GM23338 (cell line): ENCODE results near the gene CKLF. TPM values are rescaled to one million over a fixed set of nuclear protein-coding genes. Genes with fewer than 3 reads are reported as not detected.

Experiments used
- ATAC-seq: fragments of 200-7000 bp; cut with Tn5 transposase; 3 replicates; pipeline ENCODE4 v1.9.1; 2020
- DNase-seq: peaks from one replicate; pipeline ENCODE4 v3.0.0-alpha.2; 2015; ENCODE audit warnings: low spot score
- H2AFZ ChIP-seq: fragments of 200-600 bp; sonication (generic); 2 replicates; pipeline ENCODE4 v1.8.0; 2016; ENCODE audit warnings: antibody characterized with exemption, mild to moderate bottlenecking, moderate library complexity
- H3F3A ChIP-seq: fragments of 200-600 bp; sonication (generic); replicated peaks from 2 replicates; pipeline ENCODE4 v1.8.0; 2017; ENCODE audit warnings: antibody characterized with exemption, mixed run types, low read depth
- H3K27ac ChIP-seq: fragments of 200-600 bp; sonication (generic); 2 replicates; pipeline ENCODE4 v1.6.1; 2016; ENCODE audit warnings: low read depth
- H3K27me3 ChIP-seq: fragments of 200-600 bp; sonication (generic); 2 replicates; pipeline ENCODE4 v1.8.0; 2016; ENCODE audit warnings: mild to moderate bottlenecking, mixed run types, moderate library complexity; ENCODE audit not compliant: insufficient read depth
- H3K36me3 ChIP-seq: fragments of 200-600 bp; sonication (generic); 2 replicates; pipeline ENCODE4 v1.8.0; 2016; ENCODE audit warnings: mild to moderate bottlenecking; ENCODE audit not compliant: insufficient read depth
- H3K4me1 ChIP-seq: fragments of 200-600 bp; sonication (generic); 2 replicates; pipeline ENCODE4 v1.8.0; 2016; ENCODE audit warnings: mild to moderate bottlenecking, moderate library complexity; ENCODE audit not compliant: insufficient read depth
- H3K4me2 ChIP-seq: fragments of 200-600 bp; sonication (generic); 2 replicates; pipeline ENCODE4 v1.7.1; 2017; ENCODE audit warnings: mixed run types
- H3K4me3 ChIP-seq: fragments of 200-600 bp; sonication (generic); 2 replicates; pipeline ENCODE4 v1.6.1; 2016; ENCODE audit warnings: mixed run types
- H3K79me2 ChIP-seq: fragments of 200-600 bp; sonication (generic); replicated peaks from 2 replicates; pipeline ENCODE4 v1.8.0; 2017; ENCODE audit warnings: mild to moderate bottlenecking; ENCODE audit not compliant: insufficient read depth
- H3K9me2 ChIP-seq: fragments of 200-600 bp; sonication (generic); 2 replicates; pipeline ENCODE4 v1.8.0; 2017; ENCODE audit not compliant: insufficient read depth
- H4K20me1 ChIP-seq: fragments of 200-600 bp; sonication (generic); replicated peaks from 2 replicates; pipeline ENCODE4 v1.8.0; 2017; ENCODE audit warnings: mild to moderate bottlenecking; ENCODE audit not compliant: insufficient read depth
- H3K27ac Mint-ChIP-seq: 2 replicates; pipeline ENCODE4 v1.8.0; 2020; ENCODE audit warnings: inconsistent platforms, mild to moderate bottlenecking, moderate library complexity, mixed read lengths
- H3K27me3 Mint-ChIP-seq: 3 replicates; pipeline ENCODE4 v1.8.0; 2022; ENCODE audit warnings: low read depth, mild to moderate bottlenecking, moderate library complexity, mixed read lengths, inconsistent platforms; ENCODE audit not compliant: insufficient read depth, poor library complexity
- H3K36me3 Mint-ChIP-seq: 3 replicates; pipeline ENCODE4 v1.8.0; 2021; ENCODE audit warnings: low read depth, mild to moderate bottlenecking, inconsistent platforms, moderate library complexity, mixed read lengths
- H3K4me1 Mint-ChIP-seq: 3 replicates; pipeline ENCODE4 v1.8.0; 2020; ENCODE audit warnings: mild to moderate bottlenecking, inconsistent platforms, mixed read lengths
- H3K4me3 Mint-ChIP-seq: 3 replicates; pipeline ENCODE4 v1.8.0; 2021; ENCODE audit warnings: moderate library complexity, mild to moderate bottlenecking, inconsistent platforms, mixed read lengths
- H3K9me3 Mint-ChIP-seq: 3 replicates; pipeline ENCODE4 v1.8.0; 2020; ENCODE audit warnings: moderate library complexity, mild to moderate bottlenecking, inconsistent platforms, mixed read lengths
- CREB1 ChIP-seq: fragments of 250-450 bp; sonication (Bioruptor Pico); IDR thresholded peaks from 2 replicates; pipeline ENCODE4 v1.5.0; 2020; ENCODE audit warnings: low read depth, mild to moderate bottlenecking, moderate library complexity
- EZH2 ChIP-seq: fragments of 200-600 bp; sonication (generic); IDR thresholded peaks from one replicate; pipeline ENCODE4 v1.8.0; 2017; ENCODE audit warnings: antibody characterized with exemption, mild to moderate bottlenecking, low read depth; ENCODE audit not compliant: unreplicated experiment
- EZH2phosphoT487 ChIP-seq: fragments of 200-600 bp; sonication (generic); IDR thresholded peaks from one replicate; pipeline ENCODE4 v1.8.1; 2018; ENCODE audit warnings: antibody characterized with exemption; ENCODE audit not compliant: unreplicated experiment
- NANOG ChIP-seq: IDR thresholded peaks from 2 replicates; pipeline ENCODE4 v1.6.1; 2016; ENCODE audit warnings: antibody characterized with exemption, borderline replicate concordance
- POLR2AphosphoS5 ChIP-seq: IDR thresholded peaks from 2 replicates; pipeline ENCODE4 v1.6.1; 2016; ENCODE audit warnings: antibody characterized with exemption, low read depth
- STAT1 ChIP-seq: IDR thresholded peaks from one replicate; pipeline ENCODE4 v1.6.1; 2016; ENCODE audit warnings: antibody characterized with exemption; ENCODE audit not compliant: unreplicated experiment
- ZNF114 ChIP-seq: fragments of 250-450 bp; sonication (Bioruptor Pico); IDR thresholded peaks from 2 replicates; pipeline ENCODE4 v1.5.0; 2020; ENCODE audit warnings: mild to moderate bottlenecking, moderate library complexity
- ZNF331 ChIP-seq: fragments of 250-450 bp; sonication (Bioruptor Pico); IDR thresholded peaks from 2 replicates; pipeline ENCODE4 v1.5.0; 2020; ENCODE audit warnings: low read depth, mild to moderate bottlenecking, moderate library complexity
- polyA plus RNA-seq: library from polyadenylated mRNA; unstranded; fragments of >200 nt; fragmentation: Nextera tagmentation; extraction: Ambion mirVana; gene quantifications from 2 replicates; pipeline ENCODE4 v1.2.1, GENCODE V29; 2016
- total RNA-seq: library from RNA; depleted of rRNA; stranded (reverse); fragments of >200 nt; shearing (Covaris generic); gene quantifications from 2 replicates; pipeline ENCODE4 v1.2.3, GENCODE V29; 2014
- TF ChIP-seq, protein P1 (sequence below): IDR thresholded peaks from one replicate; pipeline ENCODE4 v1.6.1; 2018; ENCODE audit warnings: antibody characterized with exemption; ENCODE audit not compliant: unreplicated experiment
- TF ChIP-seq, protein P2 (sequence below), 2 experiments: fragments of 200-600 bp in 1 of 2; sonication (generic) in 1 of 2; conservative IDR thresholded peaks; 2 replicates each; pipeline versions ENCODE4 v1.5.1 to v1.6.1; 2016 to 2017; ENCODE audit warnings: antibody characterized with exemption in 2 of 2, low read depth in 2 of 2, mild to moderate bottlenecking in 2 of 2, moderate library complexity in 1 of 2
- TF ChIP-seq, protein P3 (sequence below): fragments of 250-450 bp; sonication (Bioruptor Pico); IDR thresholded peaks from 2 replicates; pipeline ENCODE4 v1.5.0; 2020; ENCODE audit warnings: mild to moderate bottlenecking, moderate library complexity

The CKLF gene
- total and polyA plus RNA-seq, 2 experiments from 2014 or later, result 25.5 to 60.0 TPM

DNA sequence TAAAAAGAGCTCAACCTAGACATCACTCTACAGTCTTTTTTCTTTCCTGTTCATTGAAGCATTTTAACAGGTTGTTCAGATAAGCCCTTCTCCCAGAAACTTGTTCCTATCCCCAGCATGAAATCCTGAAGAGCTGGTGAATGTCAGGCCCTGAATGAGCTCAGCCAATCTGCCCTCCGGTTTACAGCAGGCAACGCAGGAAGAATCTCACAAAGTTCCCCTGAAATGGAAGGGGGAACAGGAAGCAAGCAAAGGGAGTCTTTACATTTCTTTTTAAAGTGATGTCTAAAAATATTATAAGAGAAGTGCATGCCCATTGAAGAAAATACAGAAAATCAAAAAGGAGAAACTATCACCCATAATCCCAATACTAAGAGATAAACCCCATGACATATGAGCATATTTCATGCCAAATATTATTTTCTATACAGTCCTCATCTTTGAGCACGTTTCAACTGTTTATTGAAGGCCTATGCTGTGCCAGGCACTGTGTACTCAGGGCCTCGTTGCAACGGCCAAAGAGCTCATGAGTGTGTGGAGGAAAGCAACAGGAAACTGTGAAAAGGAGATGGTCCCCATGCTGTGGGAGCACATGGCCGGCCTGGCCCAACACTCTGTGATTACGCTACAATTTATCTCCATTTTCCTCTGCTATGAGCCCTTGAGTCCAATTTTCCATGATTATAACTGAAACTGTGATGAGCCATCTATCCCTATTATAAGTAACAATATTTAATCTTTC, 8.2 kb upstream of the CKLF start:
- H3K27ac Mint-ChIP-seq, result no peak overlapping the region; the same call in 1 of the 2 replicates

More for the DNA sequence above, 8.2 kb upstream of the CKLF start:
- Histone ChIP-seq H3K9me2 (no peaks in the 10 kb centered on the region), H3F3A (peaks cover 6% of the 10 kb centered on the region; the same call in 1 of the 2 replicates), H3K4me1 (peaks cover 20% of the 10 kb centered on the region), H3K79me2 (no peaks in the 10 kb centered on the region), H3K27me3 (no peaks in the 10 kb centered on the region), H2AFZ (no peak overlapping the region), H3K4me2 (no peak overlapping the region), H3K4me3 (no peak overlapping the region), H3K27ac (no peak overlapping the region), H4K20me1 (no peaks in the 10 kb centered on the region), H3K36me3 (no peaks in the 10 kb centered on the region)
- H3K27me3 Mint-ChIP-seq, result peaks cover 4% of the 10 kb centered on the region
- no peak for TF ChIP-seq CREB1
- TF ChIP-seq ZNF114 (CRISPR knock-in tag), result no peak
- TF ChIP-seq EZH2phosphoT487, result no peak
- no peak for TF ChIP-seq POLR2AphosphoS5
- no peak for TF ChIP-seq NANOG
- no peak for TF ChIP-seq STAT1
- TF ChIP-seq, protein P1, sequence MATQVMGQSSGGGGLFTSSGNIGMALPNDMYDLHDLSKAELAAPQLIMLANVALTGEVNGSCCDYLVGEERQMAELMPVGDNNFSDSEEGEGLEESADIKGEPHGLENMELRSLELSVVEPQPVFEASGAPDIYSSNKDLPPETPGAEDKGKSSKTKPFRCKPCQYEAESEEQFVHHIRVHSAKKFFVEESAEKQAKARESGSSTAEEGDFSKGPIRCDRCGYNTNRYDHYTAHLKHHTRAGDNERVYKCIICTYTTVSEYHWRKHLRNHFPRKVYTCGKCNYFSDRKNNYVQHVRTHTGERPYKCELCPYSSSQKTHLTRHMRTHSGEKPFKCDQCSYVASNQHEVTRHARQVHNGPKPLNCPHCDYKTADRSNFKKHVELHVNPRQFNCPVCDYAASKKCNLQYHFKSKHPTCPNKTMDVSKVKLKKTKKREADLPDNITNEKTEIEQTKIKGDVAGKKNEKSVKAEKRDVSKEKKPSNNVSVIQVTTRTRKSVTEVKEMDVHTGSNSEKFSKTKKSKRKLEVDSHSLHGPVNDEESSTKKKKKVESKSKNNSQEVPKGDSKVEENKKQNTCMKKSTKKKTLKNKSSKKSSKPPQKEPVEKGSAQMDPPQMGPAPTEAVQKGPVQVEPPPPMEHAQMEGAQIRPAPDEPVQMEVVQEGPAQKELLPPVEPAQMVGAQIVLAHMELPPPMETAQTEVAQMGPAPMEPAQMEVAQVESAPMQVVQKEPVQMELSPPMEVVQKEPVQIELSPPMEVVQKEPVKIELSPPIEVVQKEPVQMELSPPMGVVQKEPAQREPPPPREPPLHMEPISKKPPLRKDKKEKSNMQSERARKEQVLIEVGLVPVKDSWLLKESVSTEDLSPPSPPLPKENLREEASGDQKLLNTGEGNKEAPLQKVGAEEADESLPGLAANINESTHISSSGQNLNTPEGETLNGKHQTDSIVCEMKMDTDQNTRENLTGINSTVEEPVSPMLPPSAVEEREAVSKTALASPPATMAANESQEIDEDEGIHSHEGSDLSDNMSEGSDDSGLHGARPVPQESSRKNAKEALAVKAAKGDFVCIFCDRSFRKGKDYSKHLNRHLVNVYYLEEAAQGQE, result no peak
- TF ChIP-seq ZNF331 (CRISPR knock-in tag), result no peak
- TF ChIP-seq, protein P2, sequence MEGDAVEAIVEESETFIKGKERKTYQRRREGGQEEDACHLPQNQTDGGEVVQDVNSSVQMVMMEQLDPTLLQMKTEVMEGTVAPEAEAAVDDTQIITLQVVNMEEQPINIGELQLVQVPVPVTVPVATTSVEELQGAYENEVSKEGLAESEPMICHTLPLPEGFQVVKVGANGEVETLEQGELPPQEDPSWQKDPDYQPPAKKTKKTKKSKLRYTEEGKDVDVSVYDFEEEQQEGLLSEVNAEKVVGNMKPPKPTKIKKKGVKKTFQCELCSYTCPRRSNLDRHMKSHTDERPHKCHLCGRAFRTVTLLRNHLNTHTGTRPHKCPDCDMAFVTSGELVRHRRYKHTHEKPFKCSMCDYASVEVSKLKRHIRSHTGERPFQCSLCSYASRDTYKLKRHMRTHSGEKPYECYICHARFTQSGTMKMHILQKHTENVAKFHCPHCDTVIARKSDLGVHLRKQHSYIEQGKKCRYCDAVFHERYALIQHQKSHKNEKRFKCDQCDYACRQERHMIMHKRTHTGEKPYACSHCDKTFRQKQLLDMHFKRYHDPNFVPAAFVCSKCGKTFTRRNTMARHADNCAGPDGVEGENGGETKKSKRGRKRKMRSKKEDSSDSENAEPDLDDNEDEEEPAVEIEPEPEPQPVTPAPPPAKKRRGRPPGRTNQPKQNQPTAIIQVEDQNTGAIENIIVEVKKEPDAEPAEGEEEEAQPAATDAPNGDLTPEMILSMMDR (conservative IDR thresholded peaks at IDR 0.05; ENCODE audit: low read depth in 2 of 2), result no peak
- TF ChIP-seq EZH2, result no peak
- TF ChIP-seq, protein P3, sequence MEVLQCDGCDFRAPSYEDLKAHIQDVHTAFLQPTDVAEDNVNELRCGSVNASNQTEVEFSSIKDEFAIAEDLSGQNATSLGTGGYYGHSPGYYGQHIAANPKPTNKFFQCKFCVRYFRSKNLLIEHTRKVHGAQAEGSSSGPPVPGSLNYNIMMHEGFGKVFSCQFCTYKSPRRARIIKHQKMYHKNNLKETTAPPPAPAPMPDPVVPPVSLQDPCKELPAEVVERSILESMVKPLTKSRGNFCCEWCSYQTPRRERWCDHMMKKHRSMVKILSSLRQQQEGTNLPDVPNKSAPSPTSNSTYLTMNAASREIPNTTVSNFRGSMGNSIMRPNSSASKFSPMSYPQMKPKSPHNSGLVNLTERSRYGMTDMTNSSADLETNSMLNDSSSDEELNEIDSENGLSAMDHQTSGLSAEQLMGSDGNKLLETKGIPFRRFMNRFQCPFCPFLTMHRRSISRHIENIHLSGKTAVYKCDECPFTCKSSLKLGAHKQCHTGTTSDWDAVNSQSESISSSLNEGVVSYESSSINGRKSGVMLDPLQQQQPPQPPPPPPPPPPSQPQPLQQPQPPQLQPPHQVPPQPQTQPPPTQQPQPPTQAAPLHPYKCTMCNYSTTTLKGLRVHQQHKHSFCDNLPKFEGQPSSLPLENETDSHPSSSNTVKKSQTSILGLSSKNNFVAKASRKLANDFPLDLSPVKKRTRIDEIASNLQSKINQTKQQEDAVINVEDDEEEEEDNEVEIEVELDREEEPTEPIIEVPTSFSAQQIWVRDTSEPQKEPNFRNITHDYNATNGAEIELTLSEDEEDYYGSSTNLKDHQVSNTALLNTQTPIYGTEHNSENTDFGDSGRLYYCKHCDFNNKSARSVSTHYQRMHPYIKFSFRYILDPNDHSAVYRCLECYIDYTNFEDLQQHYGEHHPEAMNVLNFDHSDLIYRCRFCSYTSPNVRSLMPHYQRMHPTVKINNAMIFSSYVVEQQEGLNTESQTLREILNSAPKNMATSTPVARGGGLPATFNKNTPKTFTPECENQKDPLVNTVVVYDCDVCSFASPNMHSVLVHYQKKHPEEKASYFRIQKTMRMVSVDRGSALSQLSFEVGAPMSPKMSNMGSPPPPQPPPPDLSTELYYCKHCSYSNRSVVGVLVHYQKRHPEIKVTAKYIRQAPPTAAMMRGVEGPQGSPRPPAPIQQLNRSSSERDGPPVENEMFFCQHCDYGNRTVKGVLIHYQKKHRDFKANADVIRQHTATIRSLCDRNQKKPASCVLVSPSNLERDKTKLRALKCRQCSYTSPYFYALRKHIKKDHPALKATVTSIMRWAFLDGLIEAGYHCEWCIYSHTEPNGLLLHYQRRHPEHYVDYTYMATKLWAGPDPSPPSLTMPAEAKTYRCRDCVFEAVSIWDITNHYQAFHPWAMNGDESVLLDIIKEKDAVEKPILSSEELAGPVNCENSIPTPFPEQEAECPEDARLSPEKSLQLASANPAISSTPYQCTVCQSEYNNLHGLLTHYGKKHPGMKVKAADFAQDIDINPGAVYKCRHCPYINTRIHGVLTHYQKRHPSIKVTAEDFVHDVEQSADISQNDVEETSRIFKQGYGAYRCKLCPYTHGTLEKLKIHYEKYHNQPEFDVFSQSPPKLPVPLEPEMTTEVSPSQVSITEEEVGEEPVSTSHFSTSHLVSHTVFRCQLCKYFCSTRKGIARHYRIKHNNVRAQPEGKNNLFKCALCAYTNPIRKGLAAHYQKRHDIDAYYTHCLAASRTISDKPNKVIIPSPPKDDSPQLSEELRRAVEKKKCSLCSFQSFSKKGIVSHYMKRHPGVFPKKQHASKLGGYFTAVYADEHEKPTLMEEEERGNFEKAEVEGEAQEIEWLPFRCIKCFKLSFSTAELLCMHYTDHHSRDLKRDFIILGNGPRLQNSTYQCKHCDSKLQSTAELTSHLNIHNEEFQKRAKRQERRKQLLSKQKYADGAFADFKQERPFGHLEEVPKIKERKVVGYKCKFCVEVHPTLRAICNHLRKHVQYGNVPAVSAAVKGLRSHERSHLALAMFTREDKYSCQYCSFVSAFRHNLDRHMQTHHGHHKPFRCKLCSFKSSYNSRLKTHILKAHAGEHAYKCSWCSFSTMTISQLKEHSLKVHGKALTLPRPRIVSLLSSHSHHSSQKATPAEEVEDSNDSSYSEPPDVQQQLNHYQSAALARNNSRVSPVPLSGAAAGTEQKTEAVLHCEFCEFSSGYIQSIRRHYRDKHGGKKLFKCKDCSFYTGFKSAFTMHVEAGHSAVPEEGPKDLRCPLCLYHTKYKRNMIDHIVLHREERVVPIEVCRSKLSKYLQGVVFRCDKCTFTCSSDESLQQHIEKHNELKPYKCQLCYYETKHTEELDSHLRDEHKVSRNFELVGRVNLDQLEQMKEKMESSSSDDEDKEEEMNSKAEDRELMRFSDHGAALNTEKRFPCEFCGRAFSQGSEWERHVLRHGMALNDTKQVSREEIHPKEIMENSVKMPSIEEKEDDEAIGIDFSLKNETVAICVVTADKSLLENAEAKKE (CRISPR knock-in tag), result no peak
- H3K4me3 Mint-ChIP-seq, result no peak overlapping the region
- H3K4me1 Mint-ChIP-seq, result peaks cover 21% of the 10 kb centered on the region
- DNase-seq (no peak), ATAC-seq (no peak)
- no peaks in the 10 kb centered on the region for H3K9me3 Mint-ChIP-seq
- H3K36me3 Mint-ChIP-seq, result no peaks in the 10 kb centered on the region
